ENCODE measurements around the gene RNF214.

RNF214 gene

GRCh38 chr11:117289795-117290194 lies 57.3 kb downstream of the RNF214 start:
- DNase-seq, result no peak

- no peak for DNase-seq
Observed at GRCh38 chr11:117290809-117291396, 58.4 kb downstream of the RNF214 start, which contains the start of gene BACE1-AS. Gene BACE1-AS, plus strand, starts transcription at chr11:117291346.

GRCh38 chr11:117292616-117293015 lies 60.1 kb downstream of the RNF214 start:
- DNase-seq, result no peak

- DNase-seq, result no peak
Observed at GRCh38 chr11:117295438-117296137, 63.1 kb downstream of the RNF214 start.

- DNase-seq, result no peak
Observed at GRCh38 chr11:117296881-117297280, 64.4 kb downstream of the RNF214 start.

- no peak for DNase-seq
Observed at GRCh38 chr11:117298195-117298594, 65.7 kb downstream of the RNF214 start.

GRCh38 chr11:117299351-117300282 lies 67.1 kb downstream of the RNF214 start:
- DNase-seq, result no peak

GRCh38 chr11:117300283-117300663 lies 67.8 kb downstream of the RNF214 start:
- no peak for DNase-seq

GRCh38 chr11:117300773-117301172 lies 68.3 kb downstream of the RNF214 start:
- DNase-seq, result no peak

GRCh38 chr11:117302228-117302627 lies 69.8 kb downstream of the RNF214 start:
- DNase-seq, result no peak

- peak; percentile 92 for DNase-seq
Observed at GRCh38 chr11:117303101-117303500, 70.6 kb downstream of the RNF214 start.

GRCh38 chr11:117303646-117304315 lies 71.3 kb downstream of the RNF214 start:
- no peak for DNase-seq

GRCh38 chr11:117305145-117305544 lies 72.7 kb downstream of the RNF214 start:
- no peak for DNase-seq

- no peak for DNase-seq
Observed at GRCh38 chr11:117309310-117309709, 76.8 kb downstream of the RNF214 start.

- DNase-seq, result no peak
Observed at GRCh38 chr11:117313091-117313490, 80.6 kb downstream of the RNF214 start.

- DNase-seq, result peak; percentile 21
Observed at GRCh38 chr11:117313828-117314768, 81.6 kb downstream of the RNF214 start.

GRCh38 chr11:117314840-117315239 lies 82.4 kb downstream of the RNF214 start:
- peak; percentile 26 for DNase-seq

GRCh38 chr11:117315285-117316196 lies 83.1 kb downstream of the RNF214 start:
- peak; percentile 60 for DNase-seq

GRCh38 chr11:117316197-117316961 lies 83.9 kb downstream of the RNF214 start, which contains the start of gene BACE1:
Gene BACE1, minus strand, starts transcription at chr11:117316256. Its CDS starts 461 bp downstream, at chr11:117315795.
- peak; percentile 96 for DNase-seq

- DNase-seq, result no peak
Observed at GRCh38 chr11:117318738-117319137, 86.3 kb downstream of the RNF214 start.
